ENCODE results near the gene SF3B2. TPM values are rescaled to one million over a fixed set of nuclear protein-coding genes. Genes with fewer than 3 reads are reported as not detected.
"Not testable (repeated sequence)": the region's sequence is repeated elsewhere in the genome, so short reads cannot be mapped to it uniquely, and the experiment has no call there.

Gene SF3B2
- total RNA-seq, 1 experiment from 2014 or later: 191 TPM

DNA sequence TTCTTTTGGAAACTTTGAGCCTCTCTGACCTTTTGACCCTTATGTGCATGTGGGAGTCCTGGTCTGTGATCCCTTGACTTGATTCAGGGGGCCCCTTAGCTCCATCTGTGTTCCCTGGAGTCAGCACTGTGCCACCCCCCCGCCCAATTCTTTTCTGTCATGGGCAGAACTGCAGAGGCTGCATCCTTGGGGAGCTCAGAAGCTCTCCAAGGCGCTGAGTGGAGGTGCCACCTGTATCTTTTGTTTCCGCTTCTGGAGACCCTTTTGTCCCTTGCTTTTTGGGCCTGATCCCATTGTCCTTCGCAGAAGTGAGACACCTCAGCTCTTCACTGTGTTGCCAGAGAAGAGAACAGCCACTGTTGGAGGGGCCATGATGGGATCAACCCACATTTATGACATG, 15.5 kb downstream of the SF3B2 start:
- in situ Hi-C loops (cut with HindIII; ENCODE audit: low pct_unique_long_range_greater_than_20kb, low sequenced_read_pairs): no loop called here
- DNase-seq (ENCODE audit: low read depth): no peak

DNA sequence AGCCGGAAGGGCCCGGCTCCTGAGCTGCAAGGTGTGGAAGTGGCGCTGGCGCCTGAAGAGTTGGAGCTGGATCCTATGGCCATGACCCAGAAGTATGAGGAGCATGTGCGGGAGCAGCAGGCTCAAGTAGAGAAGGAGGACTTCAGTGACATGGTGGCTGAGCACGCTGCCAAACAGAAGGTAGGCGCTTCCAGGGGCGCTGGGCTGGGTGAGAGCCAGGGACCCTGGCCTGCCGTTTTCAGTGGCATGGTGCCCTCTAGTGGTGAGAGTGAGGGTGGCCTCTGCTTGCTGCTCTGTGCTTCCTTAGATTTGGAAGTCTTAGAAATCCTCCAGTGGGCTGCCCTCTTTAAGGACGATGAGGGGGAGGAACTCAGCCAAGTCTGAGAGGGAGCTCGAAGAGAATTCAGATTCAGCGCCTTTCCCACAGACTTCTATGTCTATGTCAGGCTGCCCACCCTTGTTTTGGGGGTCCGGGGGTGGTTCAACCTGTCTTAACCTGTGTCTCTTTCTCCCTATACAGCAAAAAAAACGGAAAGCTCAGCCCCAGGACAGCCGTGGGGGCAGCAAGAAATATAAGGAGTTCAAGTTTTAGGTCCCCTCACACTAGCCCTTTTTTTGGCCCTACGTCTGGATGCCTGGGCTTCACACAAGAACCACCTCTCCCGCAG, 16.1 kb downstream of the SF3B2 start:
- in situ Hi-C loops (cut with HindIII; ENCODE audit: low pct_unique_long_range_greater_than_20kb, low sequenced_read_pairs): no loop called here
- peak; percentile 44 for DNase-seq (ENCODE audit: low read depth)

DNA sequence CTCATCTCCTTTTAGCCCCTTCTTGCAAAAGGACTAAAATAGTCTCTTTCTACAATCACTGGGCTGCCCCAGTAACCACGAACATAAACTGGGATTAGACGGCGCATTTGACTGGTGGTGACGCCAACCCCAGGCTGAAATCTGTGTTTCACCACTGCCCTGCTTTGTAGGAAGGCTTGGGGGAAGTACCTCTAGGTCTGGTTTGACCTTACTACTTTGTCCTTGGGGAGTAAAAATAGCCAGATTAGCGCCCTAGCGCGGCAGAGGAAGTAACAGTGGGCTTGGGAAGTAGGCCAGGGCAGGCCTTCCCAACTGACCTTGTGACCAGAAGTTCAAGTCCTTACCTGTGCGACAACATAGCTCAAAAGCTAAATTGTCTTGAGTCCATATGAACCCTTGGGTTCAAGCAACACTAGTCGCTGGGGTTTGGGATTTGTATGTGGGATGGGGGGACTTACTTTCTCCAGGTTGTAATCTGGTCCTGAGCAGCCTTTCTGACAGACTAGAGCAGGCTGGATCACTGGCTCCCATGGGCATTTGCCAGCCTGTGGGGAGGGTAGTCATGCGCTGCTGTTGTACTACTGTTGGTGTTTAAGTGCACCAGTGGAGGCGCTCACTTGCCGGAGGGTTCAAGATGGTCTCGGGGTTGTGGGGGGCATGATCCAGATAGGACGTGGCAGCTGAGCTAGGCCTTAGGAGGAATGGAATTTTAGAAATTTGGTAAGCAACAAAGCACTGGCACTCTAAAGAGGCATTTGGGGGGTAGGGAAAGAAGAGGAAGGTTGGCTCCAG, 17.0 kb downstream of the SF3B2 start:
- DNase-seq (ENCODE audit: low read depth): peak; percentile 42
- in situ Hi-C loops (cut with HindIII; ENCODE audit: low pct_unique_long_range_greater_than_20kb, low sequenced_read_pairs): no loop called here

DNA sequence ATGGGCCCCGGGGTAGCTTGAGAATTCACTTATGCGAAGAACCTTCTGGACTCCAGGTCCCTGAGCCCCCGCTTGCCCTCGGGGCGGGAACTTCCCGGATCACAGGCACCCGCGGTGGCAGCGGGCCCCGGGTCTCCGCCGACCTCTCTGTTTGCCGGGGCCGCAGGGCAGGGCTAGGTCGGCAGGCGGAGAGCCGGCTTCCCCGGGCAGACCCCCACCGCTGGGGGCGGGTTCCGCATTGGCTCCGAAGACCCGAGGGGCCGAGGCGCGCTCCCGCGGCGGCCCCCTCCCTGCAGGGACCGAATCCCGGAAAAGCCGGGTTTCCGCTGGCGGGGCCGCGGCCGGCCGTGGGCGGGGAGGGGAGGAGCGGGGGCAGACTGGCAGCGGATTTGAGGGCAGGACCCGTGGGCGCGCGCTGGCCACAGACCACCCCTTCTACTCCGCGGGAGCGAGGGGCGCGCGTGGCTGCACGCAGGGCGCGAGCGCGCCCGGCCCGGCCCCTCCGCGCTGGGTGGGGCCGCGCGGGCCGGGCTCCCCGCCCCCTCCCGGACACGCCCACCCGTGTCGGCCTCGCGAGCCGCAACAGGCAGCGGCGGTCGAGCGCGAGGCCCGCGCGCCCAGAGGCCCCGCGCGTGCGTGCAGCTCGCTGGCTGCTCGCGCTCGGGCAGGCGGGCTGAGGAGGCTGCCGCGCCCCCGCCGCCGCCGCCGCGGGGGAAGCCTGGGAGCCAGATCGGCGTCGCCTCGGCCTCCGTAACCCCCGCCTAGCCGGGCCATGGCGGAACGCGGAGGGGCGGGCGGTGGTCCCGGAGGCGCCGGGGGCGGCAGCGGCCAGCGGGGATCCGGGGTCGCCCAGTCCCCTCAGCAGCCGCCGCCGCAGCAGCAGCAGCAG, 17.8 kb downstream of the SF3B2 start, which contains the start of gene PACS1:
Gene PACS1, plus strand, starts transcription at position 558 of the 889 bp plus-strand sequence. Its CDS starts 215 bp downstream, at position 773.
- in situ Hi-C loops (cut with HindIII; ENCODE audit: low pct_unique_long_range_greater_than_20kb, low sequenced_read_pairs): no loop called here
- peak; percentile 49 for DNase-seq (ENCODE audit: low read depth)

DNA sequence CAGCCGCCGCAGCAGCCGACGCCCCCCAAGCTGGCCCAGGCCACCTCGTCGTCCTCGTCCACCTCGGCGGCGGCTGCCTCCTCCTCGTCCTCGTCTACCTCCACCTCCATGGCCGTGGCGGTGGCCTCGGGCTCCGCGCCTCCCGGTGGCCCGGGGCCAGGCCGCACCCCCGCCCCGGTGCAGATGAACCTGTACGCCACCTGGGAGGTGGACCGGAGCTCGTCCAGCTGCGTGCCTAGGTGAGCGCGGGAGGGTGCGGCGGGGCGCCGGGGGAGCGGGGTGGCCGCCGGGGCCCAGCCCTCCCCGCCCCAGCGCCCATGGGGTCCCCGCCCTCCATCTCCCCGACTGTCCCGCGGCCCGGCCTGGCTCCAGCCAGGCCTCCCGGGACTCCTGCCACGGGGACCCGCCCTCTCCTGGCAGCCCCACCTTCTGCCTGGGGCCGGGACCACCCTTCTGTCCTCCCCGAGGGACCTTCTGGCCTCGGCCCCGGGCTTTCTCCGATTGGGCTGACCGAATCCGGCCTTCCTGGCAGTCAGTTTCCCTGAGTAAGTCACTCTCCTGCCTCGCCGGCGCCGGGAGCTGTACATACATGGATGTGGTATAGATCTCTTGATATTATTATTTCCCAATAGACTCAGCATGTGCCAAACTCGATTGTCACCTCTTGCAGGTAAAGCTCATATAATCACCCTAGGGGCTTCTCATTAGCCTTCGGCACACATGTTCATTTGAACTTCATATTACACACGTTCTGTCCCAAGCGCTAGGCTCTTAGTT, 18.6 kb downstream of the SF3B2 start:
- peak; percentile 25 for DNase-seq (ENCODE audit: low read depth)
- in situ Hi-C loops (cut with HindIII; ENCODE audit: low pct_unique_long_range_greater_than_20kb, low sequenced_read_pairs): no loop called here

DNA sequence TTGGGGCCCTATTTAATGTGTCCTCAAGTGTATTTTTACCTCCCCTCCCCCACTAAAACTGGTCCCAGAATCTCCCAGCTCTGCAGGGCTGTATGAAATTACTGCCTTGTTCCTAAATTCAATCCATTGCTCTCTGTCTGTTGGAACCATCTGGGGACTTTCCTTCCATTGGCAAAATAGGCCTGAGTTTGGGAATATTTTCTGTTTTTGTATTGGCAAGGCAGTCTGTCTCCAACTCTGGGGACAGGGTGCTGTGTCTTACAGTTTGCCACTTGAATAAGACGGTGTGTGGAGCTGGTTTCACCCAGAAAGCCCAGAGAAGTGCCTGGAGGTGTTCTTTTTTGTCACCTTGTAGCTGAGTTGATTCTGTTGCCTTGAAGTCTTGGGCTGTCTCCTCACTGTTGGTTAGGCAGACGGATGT, 19.2 kb downstream of the SF3B2 start:
- DNase-seq (ENCODE audit: low read depth): no peak
- in situ Hi-C loops (cut with HindIII; ENCODE audit: low pct_unique_long_range_greater_than_20kb, low sequenced_read_pairs): no loop called here

DNA sequence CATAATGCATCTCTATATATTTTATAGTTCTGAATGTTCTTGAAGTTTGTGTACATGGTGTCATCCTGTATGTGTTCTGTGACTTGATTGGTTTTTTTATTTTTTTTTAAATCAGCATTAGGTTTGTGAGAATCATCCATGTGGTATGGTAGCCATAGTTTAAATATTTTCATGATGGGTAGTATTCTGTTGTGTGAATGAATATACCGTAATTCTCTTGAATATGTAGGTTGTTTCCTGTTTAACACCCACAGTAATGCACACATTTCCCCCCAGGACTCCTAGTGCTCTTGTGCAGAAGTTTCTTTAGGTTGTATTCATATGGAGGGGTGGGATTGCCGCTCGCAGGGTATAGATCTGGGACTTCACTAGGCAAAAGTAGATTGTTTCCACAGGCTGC, 19.9 kb downstream of the SF3B2 start:
- in situ Hi-C loops (cut with HindIII; ENCODE audit: low pct_unique_long_range_greater_than_20kb, low sequenced_read_pairs): no loop called here
- DNase-seq (ENCODE audit: low read depth): no peak

DNA sequence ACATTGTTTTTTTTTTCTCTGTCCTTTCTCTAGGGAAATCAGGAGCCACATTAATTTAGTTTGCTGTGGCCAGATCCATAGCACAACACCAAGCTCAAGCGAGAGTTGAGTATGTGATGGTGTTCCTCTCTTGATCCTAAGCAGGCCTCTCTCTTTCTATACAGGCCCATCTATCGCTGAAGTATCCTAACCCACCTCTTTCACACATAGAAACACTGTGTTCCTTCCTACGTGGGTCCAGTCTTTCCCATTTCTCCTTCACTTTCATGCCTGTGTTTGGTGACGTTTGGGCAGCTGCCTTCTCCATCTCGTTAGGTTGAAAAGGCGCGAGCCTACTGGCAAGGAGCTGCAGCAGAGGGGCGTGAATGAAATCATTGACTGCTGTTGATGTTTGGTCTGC, 20.4 kb downstream of the SF3B2 start:
- in situ Hi-C loops (cut with HindIII; ENCODE audit: low pct_unique_long_range_greater_than_20kb, low sequenced_read_pairs): no loop called here

DNA sequence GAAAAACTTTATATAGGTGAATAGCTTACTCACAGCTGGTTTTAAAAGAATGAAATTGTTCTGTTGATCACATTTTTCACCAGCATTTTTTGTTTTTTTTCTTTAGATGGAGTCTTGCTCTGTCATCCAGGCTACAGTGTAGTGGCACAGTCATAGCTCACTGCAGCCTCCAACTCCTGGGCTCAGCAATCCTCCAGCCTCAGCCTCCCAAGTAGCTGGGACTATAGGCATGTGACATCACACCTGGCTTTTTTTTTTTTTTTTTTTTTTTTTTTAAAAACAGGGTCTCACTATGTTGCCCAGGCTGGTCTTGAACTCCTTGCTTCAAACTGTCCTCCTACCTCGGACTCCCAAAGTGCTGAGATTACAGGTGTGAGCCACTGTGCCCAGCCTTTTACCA, 21.5 kb downstream of the SF3B2 start:
- DNase-seq (ENCODE audit: low read depth): no peak
- in situ Hi-C loops (cut with HindIII; ENCODE audit: low pct_unique_long_range_greater_than_20kb, low sequenced_read_pairs): no loop called here

More for the DNA sequence above, 20.4 kb downstream of the SF3B2 start:
- DNase-seq (ENCODE audit: low read depth): no peak

DNA sequence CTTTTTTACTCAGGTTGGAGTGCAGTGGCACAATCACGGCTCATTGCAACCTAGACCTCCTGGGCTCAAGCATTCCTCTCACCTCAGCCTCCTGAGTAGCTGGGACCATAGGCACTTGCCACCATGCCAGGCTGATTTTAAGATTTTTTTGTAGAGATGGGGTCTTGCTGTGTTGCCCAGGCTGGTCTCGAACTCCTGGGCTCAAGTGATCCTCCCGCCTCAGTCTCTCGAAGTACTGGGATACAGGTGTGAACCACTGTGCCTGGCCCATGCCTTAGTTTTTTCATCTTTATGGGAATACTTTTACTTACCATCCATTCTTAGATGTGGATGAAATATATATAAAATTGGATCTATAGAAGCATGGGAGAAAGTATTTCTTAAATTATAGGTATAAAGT, 23.1 kb downstream of the SF3B2 start:
- in situ Hi-C loops (cut with HindIII; ENCODE audit: low pct_unique_long_range_greater_than_20kb, low sequenced_read_pairs): no loop called here

DNA sequence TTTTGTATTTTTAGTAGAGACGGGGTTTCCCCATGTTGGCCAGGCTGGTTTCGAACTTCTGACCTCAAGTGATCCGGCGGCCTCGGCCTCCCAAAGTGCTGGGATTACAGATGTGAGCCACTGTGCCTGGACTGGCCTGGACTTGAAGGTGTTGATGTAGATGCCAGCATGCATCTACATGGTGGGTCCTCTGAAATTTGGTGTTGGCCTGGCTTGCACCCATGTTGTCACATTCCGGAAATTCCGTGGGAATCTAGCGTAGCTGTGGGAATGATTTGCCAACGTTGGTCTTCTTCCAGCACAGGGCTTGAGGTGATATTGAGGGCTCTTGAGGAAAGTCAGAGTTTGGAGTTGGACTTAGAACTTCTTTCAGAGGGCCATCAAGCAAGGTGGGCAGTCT, 24.4 kb downstream of the SF3B2 start:
- no peak for DNase-seq (ENCODE audit: low read depth)
- in situ Hi-C loops (cut with HindIII; ENCODE audit: low pct_unique_long_range_greater_than_20kb, low sequenced_read_pairs): no loop called here

More for the DNA sequence above, 23.1 kb downstream of the SF3B2 start:
- DNase-seq (ENCODE audit: low read depth): no peak

DNA sequence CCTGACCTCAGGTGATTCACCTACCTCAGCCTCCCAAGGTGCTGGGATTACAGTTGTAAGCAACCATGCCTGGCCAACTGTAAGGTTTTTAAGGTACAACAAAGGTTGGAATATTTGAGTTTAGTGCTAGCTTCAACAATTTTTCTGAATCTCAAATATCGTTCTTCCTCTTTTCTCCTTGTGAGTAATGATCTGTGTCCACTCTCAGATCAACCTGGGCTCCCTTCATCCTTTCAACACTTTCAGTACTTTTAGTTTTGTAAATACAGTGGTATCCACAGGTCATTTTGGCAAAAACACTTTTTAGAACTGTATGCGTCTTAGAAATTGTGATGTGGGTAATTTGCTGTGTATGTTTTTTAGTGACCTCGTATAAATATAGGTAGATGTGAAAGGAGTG, 25.8 kb downstream of the SF3B2 start:
- in situ Hi-C loops (cut with HindIII; ENCODE audit: low pct_unique_long_range_greater_than_20kb, low sequenced_read_pairs): no loop called here

DNA sequence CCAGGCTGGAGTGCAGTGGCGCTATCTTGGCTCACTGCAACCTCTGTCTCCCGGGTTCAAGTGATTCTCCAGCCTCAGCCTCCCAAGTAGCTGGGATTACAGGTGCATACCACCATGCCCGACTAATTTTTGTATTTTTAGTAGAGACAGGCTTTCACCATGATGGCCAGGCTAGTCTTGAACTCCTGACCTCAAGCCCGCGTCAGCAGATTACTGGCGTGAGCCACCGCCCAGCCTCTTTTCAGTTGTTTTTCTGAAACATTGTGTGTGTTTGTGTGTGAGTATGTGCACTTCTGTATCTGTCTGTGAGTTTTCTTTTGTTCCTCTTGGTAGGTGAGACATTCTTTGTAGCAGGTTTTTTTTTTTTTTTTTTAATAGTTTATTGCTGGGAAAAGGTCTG, 26.8 kb downstream of the SF3B2 start:
- in situ Hi-C loops (cut with HindIII; ENCODE audit: low pct_unique_long_range_greater_than_20kb, low sequenced_read_pairs): not testable (repeated sequence)

More for the DNA sequence above, 25.8 kb downstream of the SF3B2 start:
- DNase-seq (ENCODE audit: low read depth): no peak

DNA sequence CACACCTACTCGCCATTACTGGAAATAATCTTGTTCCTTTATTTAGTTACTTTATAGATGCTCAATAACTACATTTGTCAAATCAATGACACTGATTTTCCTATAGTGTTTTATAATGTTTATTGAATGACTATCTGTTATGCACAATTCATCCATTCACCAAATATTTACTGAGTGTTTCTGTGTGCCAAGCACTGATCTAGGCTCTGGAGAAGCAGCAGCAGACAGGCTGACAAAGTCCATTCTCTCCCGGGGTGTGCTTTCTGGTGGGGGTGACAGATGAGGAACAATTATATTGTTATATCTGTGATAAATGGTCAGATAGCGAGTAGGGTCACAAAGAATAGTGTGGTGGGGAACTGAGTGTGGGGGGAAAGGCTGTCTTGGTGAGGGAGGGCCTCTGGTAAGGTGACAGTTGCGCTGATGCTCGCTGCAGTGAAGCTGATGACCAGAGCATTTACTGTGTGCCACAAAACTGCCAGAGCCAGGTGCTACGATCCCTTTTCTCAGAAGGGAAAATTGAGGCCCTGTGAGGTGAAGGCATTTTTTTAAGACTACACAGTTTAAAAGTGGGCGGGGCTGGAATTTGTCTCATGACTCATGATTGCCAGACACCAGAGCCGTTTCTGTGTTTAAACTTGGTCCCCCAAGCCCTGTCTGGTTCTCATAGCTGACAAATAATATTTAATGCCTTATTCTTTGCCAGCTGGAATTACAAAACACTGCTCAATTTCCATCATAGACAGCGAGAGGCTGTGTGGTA, 28.1 kb downstream of the SF3B2 start:
- in situ Hi-C loops (cut with HindIII; ENCODE audit: low pct_unique_long_range_greater_than_20kb, low sequenced_read_pairs): no loop called here
- peak; percentile 12 for DNase-seq (ENCODE audit: low read depth)

More for the DNA sequence above, 26.8 kb downstream of the SF3B2 start:
- not testable (repeated sequence) for DNase-seq (ENCODE audit: low read depth)

DNA sequence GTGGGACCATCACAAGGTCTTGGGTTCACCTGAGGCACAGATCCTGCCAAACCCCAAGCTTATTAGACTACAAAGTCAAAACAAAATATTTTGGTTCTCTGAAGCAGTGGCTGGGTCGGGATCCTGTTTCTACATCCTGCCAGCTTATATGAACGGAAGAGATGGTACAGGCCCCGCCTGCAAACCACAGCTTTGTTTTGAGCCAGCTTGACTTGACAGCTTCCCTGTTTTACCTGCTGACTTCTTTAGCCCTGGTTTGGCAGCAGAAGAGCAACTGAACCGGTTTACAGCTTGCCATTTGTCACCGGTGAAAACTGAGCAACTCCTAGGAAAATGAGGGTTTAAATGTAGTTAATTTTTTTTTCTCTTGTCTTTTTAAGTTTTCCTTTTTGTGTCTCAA, 29.3 kb downstream of the SF3B2 start:
- no peak for DNase-seq (ENCODE audit: low read depth)
- in situ Hi-C loops (cut with HindIII; ENCODE audit: low pct_unique_long_range_greater_than_20kb, low sequenced_read_pairs): no loop called here

DNA sequence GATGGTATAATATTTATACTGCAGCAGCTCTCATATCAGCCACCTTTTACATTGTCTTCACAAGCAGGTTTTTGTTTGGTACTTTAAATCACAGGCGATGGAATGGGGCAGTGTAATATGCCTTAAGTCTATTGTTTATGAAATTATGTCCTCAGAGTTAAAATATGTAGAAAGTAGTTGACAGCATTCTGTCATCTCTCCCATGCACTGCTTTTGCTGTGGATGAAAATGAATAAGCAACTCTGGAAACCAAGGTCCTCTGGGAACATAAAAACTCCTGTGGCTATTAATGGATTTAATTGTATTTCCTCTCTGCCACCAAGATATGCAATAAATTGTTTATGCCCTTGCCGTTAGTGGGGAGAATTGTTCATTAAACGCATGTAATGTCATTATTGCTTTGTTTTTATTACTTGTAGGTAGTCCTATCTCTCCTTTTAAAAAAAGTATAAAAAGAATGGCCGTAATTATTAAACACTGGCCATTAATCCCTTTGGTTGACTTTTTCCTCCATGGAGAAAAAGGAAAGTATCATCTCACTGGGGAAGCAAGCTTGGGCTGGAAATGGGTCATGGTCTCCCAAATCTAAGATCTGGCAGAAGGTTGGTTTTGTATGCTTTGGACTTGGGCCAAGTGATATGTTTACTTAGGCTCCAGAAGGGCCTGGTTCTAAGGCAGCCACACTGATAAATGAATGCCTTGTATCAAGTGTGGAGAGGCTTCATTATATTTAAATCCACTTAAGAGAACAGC, 31.0 kb downstream of the SF3B2 start:
- in situ Hi-C loops (cut with HindIII; ENCODE audit: low pct_unique_long_range_greater_than_20kb, low sequenced_read_pairs): no loop called here
- no peak for DNase-seq (ENCODE audit: low read depth)

DNA sequence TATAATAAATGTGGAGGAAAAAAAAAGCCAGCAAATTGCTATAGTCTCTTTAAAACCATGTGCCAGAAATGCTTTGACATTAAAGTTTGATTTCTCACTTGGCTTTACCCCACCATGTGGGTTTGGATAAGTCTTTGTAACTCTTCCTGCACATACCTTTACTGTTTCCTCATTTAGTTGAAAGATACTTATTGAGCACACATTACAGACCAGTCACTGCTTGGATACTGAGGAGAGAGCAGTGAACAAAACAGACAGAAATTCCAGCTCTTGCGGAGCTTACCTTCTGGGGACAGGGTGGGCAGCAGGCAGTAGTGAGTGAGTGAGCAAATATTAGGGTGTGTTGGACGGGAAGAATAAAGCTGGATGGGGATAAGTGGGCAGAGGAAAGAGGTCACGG, 31.6 kb downstream of the SF3B2 start:
- in situ Hi-C loops (cut with HindIII; ENCODE audit: low pct_unique_long_range_greater_than_20kb, low sequenced_read_pairs): no loop called here
- no peak for DNase-seq (ENCODE audit: low read depth)
